Measurements from ENCODE around the gene TENM3. TPM values are rescaled to one million over a fixed set of nuclear protein-coding genes. Genes with fewer than 3 reads are reported as not detected.

The TENM3 gene
- total RNA-seq, 4 donors from 2014 or later, result 0.69 to 8.2 (median 2.3) TPM

DNA sequence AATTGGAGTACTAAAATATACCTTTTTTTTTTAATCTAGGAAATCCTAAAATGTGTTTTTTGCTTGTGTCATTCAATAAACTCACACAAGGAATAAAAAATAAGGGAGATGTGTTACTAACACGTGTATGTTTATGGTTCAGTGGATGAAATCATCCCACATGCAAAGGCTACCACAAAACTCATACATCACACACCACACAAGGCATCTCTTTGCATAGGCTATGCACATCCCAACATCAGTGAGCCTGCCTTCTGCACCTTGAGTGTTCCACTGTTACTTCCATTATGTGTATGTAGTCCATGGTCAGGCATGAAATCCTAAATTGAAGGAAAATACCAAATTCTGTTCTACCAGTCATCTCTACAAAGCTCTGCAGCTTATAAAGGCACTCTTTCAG, 460.9 kb downstream of the TENM3 start:
- no peak for DNase-seq (ENCODE audit: low spot score in 2 of 2)
- TF ChIP-seq, protein P1, sequence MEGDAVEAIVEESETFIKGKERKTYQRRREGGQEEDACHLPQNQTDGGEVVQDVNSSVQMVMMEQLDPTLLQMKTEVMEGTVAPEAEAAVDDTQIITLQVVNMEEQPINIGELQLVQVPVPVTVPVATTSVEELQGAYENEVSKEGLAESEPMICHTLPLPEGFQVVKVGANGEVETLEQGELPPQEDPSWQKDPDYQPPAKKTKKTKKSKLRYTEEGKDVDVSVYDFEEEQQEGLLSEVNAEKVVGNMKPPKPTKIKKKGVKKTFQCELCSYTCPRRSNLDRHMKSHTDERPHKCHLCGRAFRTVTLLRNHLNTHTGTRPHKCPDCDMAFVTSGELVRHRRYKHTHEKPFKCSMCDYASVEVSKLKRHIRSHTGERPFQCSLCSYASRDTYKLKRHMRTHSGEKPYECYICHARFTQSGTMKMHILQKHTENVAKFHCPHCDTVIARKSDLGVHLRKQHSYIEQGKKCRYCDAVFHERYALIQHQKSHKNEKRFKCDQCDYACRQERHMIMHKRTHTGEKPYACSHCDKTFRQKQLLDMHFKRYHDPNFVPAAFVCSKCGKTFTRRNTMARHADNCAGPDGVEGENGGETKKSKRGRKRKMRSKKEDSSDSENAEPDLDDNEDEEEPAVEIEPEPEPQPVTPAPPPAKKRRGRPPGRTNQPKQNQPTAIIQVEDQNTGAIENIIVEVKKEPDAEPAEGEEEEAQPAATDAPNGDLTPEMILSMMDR (IDR thresholded peaks at IDR 0.05), result no peak
- no peak for TF ChIP-seq POLR2A (IDR thresholded peaks at IDR 0.05)
- 71 to 72% methylated on average over 1 of the region's 1 CpG for WGBS, 2 donors
- intact Hi-C loops (cut with DNase I; ENCODE audit: low total_unique reads), result no loop called here
- H3K4me3 ChIP-seq (ENCODE audit: low read depth, poor library complexity, severe bottlenecking), result no peak overlapping the region

DNA sequence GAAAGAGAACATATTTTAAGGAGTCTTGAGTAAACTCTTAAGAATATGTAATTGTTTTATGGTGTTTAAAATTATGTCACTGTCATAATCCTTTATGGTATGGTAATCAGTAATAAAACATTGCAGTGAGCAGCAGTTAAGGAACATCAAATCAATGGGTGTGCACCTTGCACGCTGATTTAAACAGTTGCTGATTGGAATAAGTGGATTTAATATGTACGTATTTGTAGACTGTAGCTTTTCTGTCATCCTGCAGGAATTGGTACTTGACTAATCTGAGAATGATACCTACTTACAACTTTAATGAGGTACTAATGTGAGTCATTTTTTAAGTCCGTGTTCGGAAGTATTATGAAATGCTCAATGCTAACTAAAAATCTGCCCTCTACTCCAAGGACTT, 461.7 kb downstream of the TENM3 start:
- no peak for DNase-seq (ENCODE audit: low spot score in 2 of 2)
- no peak overlapping the region for H3K4me3 ChIP-seq (ENCODE audit: low read depth, poor library complexity, severe bottlenecking)
- TF ChIP-seq, protein P1 (IDR thresholded peaks at IDR 0.05), result no peak
- no peak for TF ChIP-seq POLR2A (IDR thresholded peaks at IDR 0.05)
- intact Hi-C loops (cut with DNase I; ENCODE audit: low total_unique reads), result no loop called here
- whole genome bisulfite sequencing, 2 donors, result 88 to 92% methylated on average over 4 of the region's 4 CpGs

DNA sequence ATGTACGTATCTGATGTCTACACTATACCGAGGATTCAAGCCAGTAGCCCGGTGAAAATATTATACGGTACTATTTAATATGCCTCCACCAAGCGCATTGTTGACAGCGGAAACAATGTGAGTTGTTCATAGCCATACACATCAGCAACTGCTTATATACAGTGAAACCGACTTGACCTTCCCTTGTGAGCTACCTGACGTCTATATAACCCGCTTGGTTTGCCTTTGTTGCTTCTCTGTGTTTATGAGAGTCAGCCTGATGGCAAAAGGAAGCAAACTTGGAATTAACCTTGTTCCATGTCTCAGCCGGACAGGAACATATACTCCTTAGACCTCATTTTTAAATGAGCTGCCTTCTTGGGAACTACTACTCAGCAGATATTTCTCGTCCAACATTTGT, 462.2 kb downstream of the TENM3 start:
- DNase-seq (ENCODE audit: low spot score in 2 of 2), result no peak
- H3K4me3 ChIP-seq (ENCODE audit: low read depth, poor library complexity, severe bottlenecking), result no peak overlapping the region
- intact Hi-C loops (cut with DNase I; ENCODE audit: low total_unique reads), result no loop called here
- TF ChIP-seq, protein P1 (IDR thresholded peaks at IDR 0.05), result no peak
- no peak for TF ChIP-seq POLR2A (IDR thresholded peaks at IDR 0.05)
- WGBS, 2 donors, result 95 to 97% methylated on average over 11 of the region's 11 CpGs

DNA sequence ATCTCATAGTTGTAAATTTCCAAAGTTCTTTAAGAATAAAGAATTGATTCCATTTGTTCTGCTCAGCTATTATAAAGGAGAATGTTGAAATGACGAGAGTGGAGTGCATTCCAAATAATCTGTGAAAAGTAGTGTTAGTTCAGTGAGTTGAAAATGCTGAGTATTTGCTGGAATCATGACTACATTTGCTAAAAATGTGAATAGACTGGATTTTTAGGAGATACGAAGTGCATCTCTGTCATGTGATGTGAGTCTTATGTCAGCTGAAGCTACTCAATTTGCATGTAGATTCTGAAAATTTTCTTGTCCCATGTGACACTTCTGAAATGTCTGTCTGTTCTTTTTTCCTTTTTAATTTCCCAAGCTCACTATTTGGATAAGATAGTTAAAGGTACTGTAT, 468.0 kb downstream of the TENM3 start:
- TF ChIP-seq, protein P1 (IDR thresholded peaks at IDR 0.05), result no peak
- TF ChIP-seq POLR2A (IDR thresholded peaks at IDR 0.05), result no peak
- no peak overlapping the region for H3K4me3 ChIP-seq (ENCODE audit: low read depth, poor library complexity, severe bottlenecking)
- DNase-seq (ENCODE audit: low spot score in 2 of 2), result no peak
- intact Hi-C loops (cut with DNase I; ENCODE audit: low total_unique reads), result no loop called here
- WGBS, 2 donors, result 35 to 53% methylated on average over 2 of the region's 2 CpGs

DNA sequence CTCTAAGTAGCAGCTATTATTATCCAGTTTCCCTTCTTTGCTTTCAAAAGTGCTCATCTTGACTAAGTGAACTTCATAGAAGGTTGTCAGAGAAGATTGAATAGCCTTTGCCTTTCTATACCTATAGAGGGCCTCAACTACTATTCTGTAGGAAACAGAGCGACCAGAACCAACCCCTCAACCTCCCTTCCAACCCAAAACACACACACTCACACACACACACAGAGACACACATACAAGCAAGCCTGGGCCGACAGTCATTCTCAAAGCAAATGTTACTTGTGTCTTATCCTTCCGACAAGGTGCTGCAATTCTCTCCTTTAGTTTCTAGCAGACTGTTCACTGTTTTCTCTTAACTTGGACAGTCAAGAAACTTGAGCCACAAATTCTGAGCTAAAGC, 472.3 kb downstream of the TENM3 start:
- H3K4me3 ChIP-seq (ENCODE audit: low read depth, poor library complexity, severe bottlenecking), result no peak overlapping the region
- intact Hi-C loops (cut with DNase I; ENCODE audit: low total_unique reads), result no loop called here
- no peak for DNase-seq (ENCODE audit: low spot score in 2 of 2)
- no peak for TF ChIP-seq POLR2A (IDR thresholded peaks at IDR 0.05)
- TF ChIP-seq, protein P1 (IDR thresholded peaks at IDR 0.05), result no peak
- 81 to 84% methylated on average over 3 of the region's 3 CpGs for WGBS, 2 donors

DNA sequence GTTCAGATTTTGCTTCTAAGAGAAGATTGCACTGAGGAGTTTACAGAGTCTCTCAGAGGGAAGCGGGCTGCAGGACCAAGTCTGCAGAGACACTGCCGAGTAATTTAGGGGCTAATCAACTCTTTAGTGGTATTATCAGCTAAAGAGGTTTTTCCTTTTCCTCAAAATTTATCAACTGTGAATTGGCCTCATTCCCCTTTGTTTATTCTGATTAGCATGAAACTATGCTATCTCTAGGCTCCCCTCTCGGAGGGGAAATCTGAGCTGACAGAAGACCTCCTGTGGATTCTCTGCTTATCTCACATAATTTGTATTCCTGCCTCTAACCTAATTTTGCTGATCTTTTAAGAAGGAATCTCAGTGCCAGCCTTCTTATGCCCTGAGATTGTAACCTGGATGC, 473.0 kb downstream of the TENM3 start:
- DNase-seq (ENCODE audit: low spot score in 2 of 2), result no peak
- TF ChIP-seq POLR2A (IDR thresholded peaks at IDR 0.05), result no peak
- TF ChIP-seq, protein P1 (IDR thresholded peaks at IDR 0.05), result no peak
- intact Hi-C loops (cut with DNase I; ENCODE audit: low total_unique reads), result no loop called here
- no peak overlapping the region for H3K4me3 ChIP-seq (ENCODE audit: low read depth, poor library complexity, severe bottlenecking)
- 89% methylated on average over 3 of the region's 3 CpGs for WGBS, 2 donors

Measured in lower leg skin (tissue), 4 donors.